Astrocyte (in vitro differentiated cells and primary cell): ENCODE results near the gene HMGA1.

Experiments
- CTCF ChIP-seq: IDR thresholded peaks from 2 replicates; pipeline ENCODE4 v1.5.1; 2011; ENCODE audit warnings: low read depth, mild to moderate bottlenecking, inconsistent platforms, low read length, moderate library complexity; ENCODE audit not compliant: insufficient read depth
- EZH2 ChIP-seq: IDR thresholded peaks from 2 replicates; pipeline ENCODE4 v1.6.1; 2012; ENCODE audit warnings: mild to moderate bottlenecking, low read length, inconsistent platforms; ENCODE audit not compliant: insufficient read depth

GRCh38 chr6:34196833-34197195, 39.9 kb upstream of the HMGA1 start:
- TF ChIP-seq EZH2 (no peak), CTCF (no peak)
